Uterus (tissue), 4 donors: ENCODE data around the gene GRIN2A. TPM values are rescaled to one million over a fixed set of nuclear protein-coding genes. Genes with fewer than 3 reads are reported as not detected.

Source experiments
- DNase-seq, 2 donors: peaks; one replicate each; pipeline ENCODE4 v3.0.0-alpha.2; 2019 to 2020
- H3K27ac ChIP-seq, 2 donors: fragments of 200-600 bp; sonication (generic); 1 replicate in 1 of 2; 2 replicates in 1 of 2; pipeline ENCODE4 v1.5.1; 2016 to 2018
- H3K27me3 ChIP-seq, 2 donors: fragments of 200-600 bp; sonication (generic); one replicate each; pipeline ENCODE4 v1.5.1; 2018 to 2019; ENCODE audit warnings: control low read depth in 1 of 2
- H3K36me3 ChIP-seq, 2 donors: fragments of 200-600 bp; sonication (generic); one replicate each; pipeline ENCODE4 v1.5.1; 2019; ENCODE audit warnings: control low read depth in 1 of 2
- H3K4me1 ChIP-seq, 2 donors: fragments of 200-600 bp; sonication (generic); one replicate each; pipeline ENCODE4 v1.5.1; 2018 to 2019; ENCODE audit warnings: control low read depth in 1 of 2
- H3K4me3 ChIP-seq, 2 donors: fragments of 200-600 bp; sonication (generic); 1 replicate in 1 of 2; 2 replicates in 1 of 2; pipeline ENCODE4 v1.5.1; 2018 to 2019; ENCODE audit warnings: mild to moderate bottlenecking in 1 of 2
- H3K9me3 ChIP-seq, 2 donors: fragments of 200-600 bp; sonication (generic); one replicate each; pipeline ENCODE4 v1.5.1; 2019; ENCODE audit warnings: control low read depth in 1 of 2
- CTCF ChIP-seq, 4 experiments: fragments of 200-600 bp in 2 of 4; fragments of 450-650 bp in 2 of 4; sonication (generic) in 2 of 4; IDR thresholded peaks; one replicate each; pipeline ENCODE4 v1.5.1; 2016 to 2019; ENCODE audit warnings: antibody characterized with exemption in 4 of 4, mild to moderate bottlenecking in 2 of 4, moderate library complexity in 1 of 4
- POLR2A ChIP-seq, 2 donors: fragments of 450-650 bp; IDR thresholded peaks; one replicate each; pipeline ENCODE4 v1.6.1; 2016; ENCODE audit warnings: antibody characterized with exemption in 2 of 2, mild to moderate bottlenecking in 1 of 2, moderate library complexity in 1 of 2
- intact Hi-C: fragments of 100-400 bp; cut with DNase I; formaldehyde crosslinking; loops from one replicate; pipeline ENCODE4 v1.15.1; 2023; ENCODE audit warnings: low total_unique reads
- total RNA-seq, 4 donors: library from RNA; depleted of rRNA in 3 of 4; stranded (reverse); fragments of >200 nt in 3 of 4; gene quantifications; one replicate each; pipeline versions ENCODE4 v1.1.0 to v1.2.4, GENCODE V29; 2014 to 2023
- donor health status: DM: yes; HTN: yes; CAD: no.

The GRIN2A gene
- total RNA-seq, 4 donors from 2014 or later = under 0.01 to 2.4 (median 0.56) TPM

- Histone ChIP-seq H3K4me1 (no peaks in the 10 kb centered on the region), H3K4me3 (no peak overlapping the region), H3K27ac (no peak overlapping the region), H3K27me3 (no peaks in the 10 kb centered on the region), H3K36me3 (no peaks in the 10 kb centered on the region), H3K9me3 (no peaks in the 10 kb centered on the region)
- TF ChIP-seq CTCF (IDR thresholded peaks at IDR 0.05) = no peak
- TF ChIP-seq POLR2A (IDR thresholded peaks at IDR 0.05) = no peak
- intact Hi-C loops = no loop called here
- no peak for DNase-seq
Measured at GRCh38 chr16:9970244-9970643, 212.0 kb downstream of the GRIN2A start.

GRCh38 chr16:9969580-9969979 is 212.6 kb downstream of the GRIN2A start:
- H3K27me3 ChIP-seq = no peaks in the 10 kb centered on the region
- TF ChIP-seq POLR2A (IDR thresholded peaks at IDR 0.05) = no peak
- TF ChIP-seq CTCF (IDR thresholded peaks at IDR 0.05) = no peak
- H3K27ac ChIP-seq = no peak overlapping the region
- DNase-seq = no peak
- no peaks in the 10 kb centered on the region for H3K36me3 ChIP-seq
- H3K9me3 ChIP-seq = no peaks in the 10 kb centered on the region
- intact Hi-C loops = no loop called here
- no peak overlapping the region for H3K4me3 ChIP-seq
- no peaks in the 10 kb centered on the region for H3K4me1 ChIP-seq

- intact Hi-C loops = no loop called here
- H3K27ac ChIP-seq = no peak overlapping the region
- H3K27me3 ChIP-seq = no peaks in the 10 kb centered on the region
- no peak for DNase-seq
- no peak overlapping the region for H3K4me3 ChIP-seq
- H3K4me1 ChIP-seq = no peaks in the 10 kb centered on the region
- TF ChIP-seq POLR2A (IDR thresholded peaks at IDR 0.05) (no peak), CTCF (IDR thresholded peaks at IDR 0.05) (no peak)
- no peaks in the 10 kb centered on the region for H3K9me3 ChIP-seq
- no peaks in the 10 kb centered on the region for H3K36me3 ChIP-seq
Measured at GRCh38 chr16:9966569-9967157, 215.6 kb downstream of the GRIN2A start.

GRCh38 chr16:9965079-9965478 is 217.1 kb downstream of the GRIN2A start:
- intact Hi-C loops = no loop called here
- TF ChIP-seq CTCF (IDR thresholded peaks at IDR 0.05) (no peak), POLR2A (IDR thresholded peaks at IDR 0.05) (no peak)
- H3K27me3 ChIP-seq = no peaks in the 10 kb centered on the region
- no peaks in the 10 kb centered on the region for H3K36me3 ChIP-seq
- no peak overlapping the region for H3K4me3 ChIP-seq
- DNase-seq = no peak
- H3K4me1 ChIP-seq = no peaks in the 10 kb centered on the region
- H3K27ac ChIP-seq = no peak overlapping the region
- no peaks in the 10 kb centered on the region for H3K9me3 ChIP-seq

- Histone ChIP-seq H3K27ac (no peak overlapping the region), H3K27me3 (no peaks in the 10 kb centered on the region), H3K9me3 (no peaks in the 10 kb centered on the region), H3K36me3 (no peaks in the 10 kb centered on the region), H3K4me3 (no peak overlapping the region), H3K4me1 (no peaks in the 10 kb centered on the region)
- TF ChIP-seq POLR2A (IDR thresholded peaks at IDR 0.05) (no peak), CTCF (IDR thresholded peaks at IDR 0.05) (no peak)
- intact Hi-C loops = no loop called here
- no peak for DNase-seq
Measured at GRCh38 chr16:9964426-9964825, 217.8 kb downstream of the GRIN2A start.
